Mesothelial cell of epicardium (in vitro differentiated cells): ENCODE results near the gene ZDHHC14. TPM values are rescaled to one million over a fixed set of nuclear protein-coding genes. Genes with fewer than 3 reads are reported as not detected.
"Not testable (repeated sequence)": the region's sequence is repeated elsewhere in the genome, so short reads cannot be mapped to it uniquely, and the experiment has no call there.

Experiments
- DNase-seq, 2 experiments: peaks; one replicate each; pipeline ENCODE4 v3.0.0; 2021; ENCODE audit warnings: low spot score in 2 of 2; ENCODE audit not compliant: unreplicated experiment in 2 of 2
- H3K27ac Mint-ChIP-seq: 2 replicates; pipeline ENCODE4 v1.8.0; 2021; ENCODE audit warnings: mixed read lengths
- H3K27me3 Mint-ChIP-seq: 2 replicates; pipeline ENCODE4 v1.8.0; 2021; ENCODE audit warnings: low read depth, mixed read lengths
- H3K36me3 Mint-ChIP-seq: 2 replicates; pipeline ENCODE4 v1.8.0; 2021; ENCODE audit warnings: mixed read lengths
- H3K4me1 Mint-ChIP-seq: 2 replicates; pipeline ENCODE4 v1.8.0; 2021; ENCODE audit warnings: mixed read lengths
- H3K4me3 Mint-ChIP-seq: 2 replicates; pipeline ENCODE4 v1.8.0; 2021; ENCODE audit warnings: mild to moderate bottlenecking, moderate library complexity, mixed read lengths
- H3K9me3 Mint-ChIP-seq: 2 replicates; pipeline ENCODE4 v1.8.0; 2021; ENCODE audit warnings: mixed read lengths
- total RNA-seq: library from RNA; stranded (reverse); gene quantifications from 3 replicates; pipeline ENCODE4 v1.2.1, GENCODE V29; 2021
- TF ChIP-seq, protein P1 (sequence below): fragments of 200-600 bp; sonication (generic); IDR thresholded peaks from one replicate; pipeline ENCODE4 v1.5.0; 2021; ENCODE audit warnings: antibody characterized with exemption; ENCODE audit not compliant: unreplicated experiment

The ZDHHC14 gene
- total RNA-seq, 1 donor from 2014 or later = 11.3 TPM

GRCh38 chr6:157693867-157694266 lies 312.9 kb downstream of the ZDHHC14 start:
- TF ChIP-seq, protein P1, sequence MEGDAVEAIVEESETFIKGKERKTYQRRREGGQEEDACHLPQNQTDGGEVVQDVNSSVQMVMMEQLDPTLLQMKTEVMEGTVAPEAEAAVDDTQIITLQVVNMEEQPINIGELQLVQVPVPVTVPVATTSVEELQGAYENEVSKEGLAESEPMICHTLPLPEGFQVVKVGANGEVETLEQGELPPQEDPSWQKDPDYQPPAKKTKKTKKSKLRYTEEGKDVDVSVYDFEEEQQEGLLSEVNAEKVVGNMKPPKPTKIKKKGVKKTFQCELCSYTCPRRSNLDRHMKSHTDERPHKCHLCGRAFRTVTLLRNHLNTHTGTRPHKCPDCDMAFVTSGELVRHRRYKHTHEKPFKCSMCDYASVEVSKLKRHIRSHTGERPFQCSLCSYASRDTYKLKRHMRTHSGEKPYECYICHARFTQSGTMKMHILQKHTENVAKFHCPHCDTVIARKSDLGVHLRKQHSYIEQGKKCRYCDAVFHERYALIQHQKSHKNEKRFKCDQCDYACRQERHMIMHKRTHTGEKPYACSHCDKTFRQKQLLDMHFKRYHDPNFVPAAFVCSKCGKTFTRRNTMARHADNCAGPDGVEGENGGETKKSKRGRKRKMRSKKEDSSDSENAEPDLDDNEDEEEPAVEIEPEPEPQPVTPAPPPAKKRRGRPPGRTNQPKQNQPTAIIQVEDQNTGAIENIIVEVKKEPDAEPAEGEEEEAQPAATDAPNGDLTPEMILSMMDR = no peak
- peaks cover 11% of the 10 kb centered on the region for H3K9me3 Mint-ChIP-seq
- no peak for DNase-seq
- H3K27me3 Mint-ChIP-seq = peaks cover 25% of the 10 kb centered on the region
- H3K4me3 Mint-ChIP-seq = no peak overlapping the region
- H3K36me3 Mint-ChIP-seq = peaks cover 7% of the 10 kb centered on the region
- no peak overlapping the region for H3K27ac Mint-ChIP-seq
- H3K4me1 Mint-ChIP-seq = peaks cover 2% of the 10 kb centered on the region

DNA sequence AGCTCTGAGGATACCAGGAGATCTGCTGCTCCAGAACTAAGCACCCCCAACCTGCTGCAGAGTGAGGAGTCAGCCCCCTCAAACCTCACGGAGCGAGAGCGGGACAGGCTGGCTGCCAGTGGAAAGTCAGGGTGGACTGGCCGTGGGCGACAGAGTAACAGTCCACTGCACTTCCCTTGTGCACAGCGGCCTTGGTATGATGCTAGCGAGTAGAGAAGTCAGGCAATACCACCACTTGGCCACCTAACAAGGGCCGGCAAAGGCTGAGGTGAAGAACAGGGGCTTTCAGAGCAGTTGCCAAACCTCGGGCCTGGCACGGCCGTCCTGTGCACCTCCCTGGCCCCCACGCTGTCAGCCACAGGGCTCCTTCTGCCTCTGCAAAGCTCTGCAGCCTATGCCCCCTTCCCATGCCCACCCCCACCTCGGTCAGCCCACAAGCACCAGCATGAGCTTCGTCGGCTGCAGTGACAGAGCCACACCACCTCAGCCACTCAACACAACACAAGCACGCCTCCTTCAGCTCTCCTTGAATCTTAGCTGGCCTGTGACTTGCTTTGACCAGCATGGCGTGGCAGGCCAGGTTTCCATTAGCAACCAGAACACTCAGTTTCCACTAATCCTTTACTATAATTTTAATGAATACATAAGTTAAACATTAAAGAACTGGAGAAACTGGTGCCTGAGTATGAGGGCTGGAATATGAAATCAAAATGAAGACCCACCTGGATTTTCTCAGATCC lies 314.5 kb downstream of the ZDHHC14 start:
- Mint-ChIP-seq H3K4me1 (peaks cover 2% of the 10 kb centered on the region), H3K27me3 (peaks cover 14% of the 10 kb centered on the region), H3K27ac (no peak overlapping the region), H3K9me3 (peaks cover 11% of the 10 kb centered on the region), H3K36me3 (peaks cover 7% of the 10 kb centered on the region), H3K4me3 (no peak overlapping the region)
- no peak for DNase-seq
- TF ChIP-seq, protein P1 = no peak

- Mint-ChIP-seq H3K9me3 (peaks cover 11% of the 10 kb centered on the region), H3K27ac (no peak overlapping the region), H3K36me3 (peaks cover 7% of the 10 kb centered on the region), H3K27me3 (no peaks in the 10 kb centered on the region), H3K4me3 (no peak overlapping the region), H3K4me1 (peaks cover 2% of the 10 kb centered on the region)
- no peak for DNase-seq
- TF ChIP-seq, protein P1 = no peak
Measured at GRCh38 chr6:157699777-157700636, 319.0 kb downstream of the ZDHHC14 start.

- H3K27me3 Mint-ChIP-seq, DNase-seq, H3K4me3 Mint-ChIP-seq, H3K27ac Mint-ChIP-seq, H3K9me3 Mint-ChIP-seq, H3K36me3 Mint-ChIP-seq, H3K4me1 Mint-ChIP-seq: not testable (repeated sequence)
Measured at GRCh38 chr6:157706351-157706750, 325.4 kb downstream of the ZDHHC14 start.

DNA sequence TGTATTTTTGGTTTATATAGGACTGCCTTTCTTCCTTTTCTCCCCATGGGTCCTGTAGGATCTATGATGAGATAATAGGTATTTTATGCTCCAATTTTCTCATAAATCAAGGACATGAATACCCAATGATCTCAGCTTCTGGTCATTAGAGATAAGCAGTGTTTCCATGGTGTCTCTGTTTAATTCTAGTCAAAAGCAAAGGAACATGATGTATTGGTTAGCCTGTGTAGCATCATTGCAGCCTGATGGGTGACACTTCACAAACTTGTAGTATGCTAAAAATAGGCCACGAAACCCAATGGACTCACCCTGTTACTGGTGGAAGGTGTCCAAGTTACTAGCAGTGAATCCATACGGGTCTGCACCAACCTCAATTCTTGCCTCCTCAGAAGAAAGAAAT lies 325.9 kb downstream of the ZDHHC14 start:
- TF ChIP-seq, protein P1 = no peak
- H3K9me3 Mint-ChIP-seq = no peaks in the 10 kb centered on the region
- H3K27me3 Mint-ChIP-seq = no peaks in the 10 kb centered on the region
- peaks cover 7% of the 10 kb centered on the region for H3K4me1 Mint-ChIP-seq
- no peak overlapping the region for H3K27ac Mint-ChIP-seq
- H3K36me3 Mint-ChIP-seq = no peaks in the 10 kb centered on the region
- no peak for DNase-seq
- H3K4me3 Mint-ChIP-seq = no peak overlapping the region

GRCh38 chr6:157707576-157707975 lies 326.6 kb downstream of the ZDHHC14 start:
- Mint-ChIP-seq H3K4me3 (no peak overlapping the region), H3K36me3 (no peaks in the 10 kb centered on the region), H3K9me3 (no peaks in the 10 kb centered on the region), H3K27ac (no peak overlapping the region), H3K27me3 (no peaks in the 10 kb centered on the region), H3K4me1 (peaks cover 7% of the 10 kb centered on the region)
- TF ChIP-seq, protein P1 = no peak
- no peak for DNase-seq
